GM21723 (cell line): ENCODE measurements around the gene ALOX5AP.

Source experiments
- ATAC-seq: cut with Tn5 transposase; IDR thresholded peaks from one replicate; pipeline ENCODE4 v1.9.1; 2021; ENCODE audit warnings: mild to moderate bottlenecking, moderate library complexity; ENCODE audit not compliant: unreplicated experiment

ALOX5AP gene

GRCh38 chr13:30735025-30735871 is at the start of gene ALOX5AP:
ALOX5AP (plus strand) TSS chr13:30735543; CDS start chr13:30735606, 63 bp downstream.
- peak; percentile 74 for ATAC-seq

DNA sequence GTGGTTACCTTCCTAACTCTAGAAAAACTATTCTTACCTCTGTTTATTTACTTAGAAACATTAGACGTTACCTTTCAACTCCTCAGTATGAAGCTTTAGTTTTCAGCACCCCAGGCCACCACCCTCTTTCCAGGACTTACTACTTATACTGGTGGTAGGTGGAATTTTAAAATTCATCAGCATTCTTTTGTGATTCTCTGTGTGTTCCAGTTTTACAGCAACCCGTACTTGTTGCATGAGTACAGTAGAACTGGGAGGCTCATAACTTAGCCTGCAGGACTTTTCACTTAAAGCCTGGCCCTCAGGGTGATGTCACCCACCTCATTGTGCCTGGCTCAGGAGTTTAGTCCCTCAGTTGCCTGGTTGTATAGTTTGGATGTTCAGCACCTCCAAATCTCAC is 49.4 kb upstream of the ALOX5AP start:
- no peak for ATAC-seq

DNA sequence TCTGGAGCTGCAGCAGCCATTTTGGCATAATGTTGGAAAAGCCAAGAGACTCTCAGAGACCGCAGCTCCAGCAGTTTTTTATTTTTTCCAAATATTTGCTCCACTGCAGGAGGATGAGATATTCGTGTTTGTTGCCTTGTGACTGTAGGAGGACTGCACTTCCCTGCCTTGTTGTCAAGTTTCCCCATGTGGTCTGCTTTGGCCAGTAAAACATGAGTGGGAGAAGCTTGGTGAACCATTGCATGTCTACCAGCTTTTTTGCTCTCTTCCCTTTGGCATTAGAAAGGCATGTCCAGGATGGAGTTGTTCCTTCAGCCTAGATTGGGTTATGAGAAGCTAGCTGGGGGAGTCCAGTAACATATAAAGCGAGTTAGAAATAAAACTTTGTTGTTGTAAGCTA is 47.7 kb upstream of the ALOX5AP start:
- no peak for ATAC-seq

DNA sequence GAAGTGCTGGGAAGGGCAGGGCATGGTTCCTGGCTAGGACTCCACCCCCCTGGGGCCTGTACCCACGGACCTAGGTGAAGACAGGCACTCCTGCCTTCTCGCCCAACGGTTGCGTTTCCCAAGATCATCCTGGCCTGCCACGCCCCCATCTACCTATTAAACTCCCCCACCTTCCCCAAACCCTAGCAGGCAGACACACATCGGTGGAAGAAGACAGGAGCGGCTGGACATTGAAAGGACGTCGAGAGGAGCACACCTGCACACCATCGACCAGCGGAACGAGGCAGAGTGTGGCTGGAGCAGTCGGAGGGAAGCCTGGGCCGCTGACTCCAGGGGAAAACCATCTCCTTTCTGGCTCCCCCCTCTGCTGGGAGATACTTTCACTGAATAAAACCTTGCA is 45.6 kb upstream of the ALOX5AP start:
- ATAC-seq = no peak

GRCh38 chr13:30690282-30691188 is 44.8 kb upstream of the ALOX5AP start:
- no peak for ATAC-seq

- ATAC-seq = no peak
These were observed 43.2 kb upstream of the ALOX5AP start for GRCh38 chr13:30692113-30692512.

DNA sequence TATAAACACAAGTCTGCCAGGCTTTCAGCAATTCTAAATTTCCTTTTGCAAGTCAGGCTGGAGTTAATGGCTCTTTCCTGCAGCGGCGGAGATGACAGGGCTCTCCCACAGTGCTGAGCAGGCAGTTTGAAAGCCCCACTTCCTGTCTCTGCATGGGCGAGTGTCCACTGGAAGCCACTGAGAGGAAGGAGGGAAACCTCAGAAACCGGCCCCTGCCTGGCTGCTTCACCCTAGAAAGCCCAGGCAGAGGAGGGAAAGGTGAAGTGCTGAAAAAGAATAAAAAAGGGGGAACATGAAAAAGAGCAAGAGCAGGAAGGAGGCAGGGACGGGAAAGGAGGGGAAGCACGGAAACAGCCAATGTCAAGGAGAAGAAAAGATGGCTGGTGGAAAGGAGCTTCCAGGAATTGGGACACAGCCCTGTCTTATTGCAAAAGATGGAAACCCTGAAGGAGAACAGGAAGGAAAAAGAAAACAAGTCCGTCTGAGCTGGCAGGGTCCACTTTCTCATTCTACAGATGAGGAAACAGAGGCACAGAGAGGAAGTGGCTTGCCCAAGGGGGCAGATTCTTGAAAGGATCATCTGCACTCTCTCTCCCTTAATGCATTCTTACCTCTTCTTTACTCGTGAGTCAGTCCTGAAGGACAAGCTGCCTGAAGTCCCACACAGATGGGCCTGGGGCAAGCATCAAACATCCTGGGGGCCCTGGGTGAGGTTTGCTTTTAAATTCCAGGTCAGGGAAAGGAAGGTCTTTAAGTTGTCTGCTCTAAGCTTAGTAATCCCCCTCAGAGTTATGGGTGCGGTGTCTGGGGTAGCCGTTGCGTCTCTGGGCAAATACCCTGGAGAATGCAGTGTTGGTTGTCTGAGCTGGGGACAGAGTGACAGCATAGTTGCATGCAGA is 38.8 kb upstream of the ALOX5AP start:
- no peak for ATAC-seq

- no peak for ATAC-seq
These were observed 38.0 kb upstream of the ALOX5AP start for GRCh38 chr13:30697177-30697953.

DNA sequence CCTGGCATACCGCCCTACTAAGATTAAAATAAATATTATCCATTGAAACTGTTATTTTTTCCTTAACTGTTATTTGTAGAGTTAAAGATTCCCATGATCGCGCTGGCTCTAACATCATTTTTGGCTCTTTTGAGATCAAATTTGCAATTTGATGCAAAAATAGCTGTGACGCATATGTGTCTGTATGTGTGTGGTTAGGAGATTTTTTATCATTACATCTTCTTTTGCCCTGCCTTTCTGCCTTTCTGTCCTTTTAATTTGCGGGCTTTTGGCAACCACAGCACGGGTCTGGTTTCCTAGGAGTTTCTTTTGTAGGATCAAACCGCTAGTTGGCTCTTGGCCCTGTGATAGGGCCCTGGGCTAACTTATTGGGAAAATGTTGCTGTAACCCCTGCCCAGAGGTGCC is 37.3 kb upstream of the ALOX5AP start:
- ATAC-seq = no peak

DNA sequence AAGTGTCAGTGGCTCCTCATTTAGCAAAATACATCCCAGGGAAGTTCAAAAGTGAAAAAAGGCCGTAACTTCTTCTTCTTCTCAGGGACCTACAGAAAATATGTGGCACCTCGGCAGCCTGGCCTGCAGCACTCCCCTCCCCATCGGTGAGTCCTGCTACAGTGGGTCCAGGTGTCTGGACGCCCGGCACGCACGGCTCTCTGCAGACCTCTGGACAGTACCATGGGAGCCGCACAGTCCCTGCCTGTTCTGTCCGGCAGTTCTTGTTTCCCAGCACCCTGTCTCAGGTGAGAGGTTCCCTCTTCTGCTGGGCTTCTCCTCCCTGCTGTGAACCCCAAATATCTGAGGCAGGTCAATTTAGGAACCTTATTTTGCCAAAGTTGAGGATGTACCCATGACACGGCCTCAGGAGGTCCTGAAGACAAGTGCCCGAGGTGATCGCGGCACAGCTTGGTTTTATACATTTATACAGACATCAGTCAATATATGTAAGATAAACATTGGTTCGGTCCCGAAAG is 36.8 kb upstream of the ALOX5AP start:
- no peak for ATAC-seq

- no peak for ATAC-seq
These were observed 35.0 kb upstream of the ALOX5AP start for GRCh38 chr13:30700364-30700763.

DNA sequence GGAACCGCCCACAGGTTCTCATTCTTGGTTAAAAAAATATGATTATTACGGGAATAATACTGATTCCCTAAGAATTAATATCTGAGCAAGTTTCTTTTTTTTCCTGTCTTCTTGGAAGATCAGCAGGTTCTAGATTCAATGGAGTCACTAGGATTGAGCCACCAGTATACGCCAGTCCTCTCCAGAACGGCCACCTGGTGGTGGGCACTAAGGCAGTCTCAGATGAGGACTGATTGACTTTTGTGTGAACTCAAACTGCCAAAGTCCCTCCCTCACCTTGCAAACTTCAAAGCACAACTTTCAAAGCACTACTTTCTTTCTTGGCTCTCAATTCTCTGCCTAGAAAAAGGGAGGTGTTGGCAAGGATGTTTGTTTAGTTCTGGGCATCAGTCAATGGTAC is 33.3 kb upstream of the ALOX5AP start:
- no peak for ATAC-seq

- no peak for ATAC-seq
These were observed 30.7 kb upstream of the ALOX5AP start for GRCh38 chr13:30704596-30704995.

DNA sequence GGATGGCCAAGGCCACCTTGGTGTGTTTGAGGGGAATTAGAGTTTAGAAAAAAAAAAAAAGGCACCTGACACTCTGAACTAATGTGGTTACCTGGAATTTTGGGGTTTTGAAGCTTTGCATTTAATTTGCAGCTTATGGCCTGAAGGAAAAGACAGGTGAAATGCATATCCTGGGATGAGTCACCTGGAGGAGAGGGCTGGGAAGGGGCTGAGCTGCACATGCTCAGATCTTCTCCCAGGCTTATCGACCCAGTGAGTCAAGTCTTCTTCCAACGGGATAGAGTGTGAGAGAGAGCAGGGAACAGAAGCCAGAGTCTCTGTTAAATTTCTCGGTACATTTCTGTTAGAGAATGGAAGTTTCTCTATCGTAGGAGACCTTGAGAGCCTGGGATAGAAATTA is 29.7 kb upstream of the ALOX5AP start:
- ATAC-seq = no peak

GRCh38 chr13:30708541-30708940 is 26.8 kb upstream of the ALOX5AP start:
- ATAC-seq = no peak

- ATAC-seq = no peak
These were observed 24.9 kb upstream of the ALOX5AP start for GRCh38 chr13:30710442-30710841.

GRCh38 chr13:30711375-30711774 is 24.0 kb upstream of the ALOX5AP start:
- no peak for ATAC-seq

DNA sequence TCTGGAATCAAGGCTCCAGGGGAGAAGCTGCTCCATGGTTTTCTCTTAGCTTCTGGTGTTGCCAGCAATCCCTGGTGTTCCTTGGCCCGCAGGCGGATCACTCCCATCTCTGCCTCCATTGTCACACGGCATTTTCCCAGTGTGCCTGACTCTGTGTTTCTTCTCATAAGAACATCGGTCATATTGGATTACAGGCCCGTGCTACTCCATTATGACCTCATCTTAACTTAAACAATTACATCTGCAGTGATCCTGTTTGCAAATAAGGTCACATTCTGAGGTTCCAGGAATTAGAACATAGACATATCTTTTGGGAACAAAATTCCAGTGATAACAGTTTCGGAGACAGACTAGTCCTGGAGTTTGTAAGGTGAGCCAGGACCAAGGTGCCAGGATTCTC is 23.5 kb upstream of the ALOX5AP start:
- ATAC-seq = no peak

- no peak for ATAC-seq
These were observed 22.5 kb upstream of the ALOX5AP start for GRCh38 chr13:30712536-30713532.
